Transverse colon (tissue), 4 donors: ENCODE results near the gene MINDY1. TPM values are rescaled to one million over a fixed set of nuclear protein-coding genes. Genes with fewer than 3 reads are reported as not detected.

Experiments
- DNase-seq: peaks from one replicate; pipeline ENCODE4 v3.0.0-alpha.2; 2019
- H3K27ac ChIP-seq, 4 donors: fragments of 200-600 bp; sonication (generic); 2 replicates each; pipeline ENCODE4 v1.5.1; 2016 to 2018; ENCODE audit warnings: inconsistent platforms in 4 of 4
- H3K27me3 ChIP-seq: fragments of 200-600 bp; sonication (generic); 2 replicates; pipeline ENCODE4 v1.5.1; 2017; ENCODE audit warnings: inconsistent platforms
- H3K36me3 ChIP-seq, 4 donors: fragments of 200-600 bp; sonication (generic); 2 replicates each; pipeline ENCODE4 v1.5.1; 2017 to 2019; ENCODE audit warnings: inconsistent platforms in 4 of 4
- H3K4me1 ChIP-seq, 4 donors: fragments of 200-600 bp; sonication (generic); 2 replicates each; pipeline ENCODE4 v1.5.1; 2017 to 2020; ENCODE audit warnings: inconsistent platforms in 4 of 4
- H3K4me3 ChIP-seq, 4 donors: fragments of 200-600 bp; sonication (generic); 1 replicate in 1 of 4; 2 replicates in 3 of 4; pipeline versions ENCODE4 v1.5.1 to v1.6.1; 2017 to 2019; ENCODE audit warnings: inconsistent platforms in 4 of 4
- H3K9me3 ChIP-seq, 2 donors: fragments of 200-600 bp; sonication (generic); 2 replicates each; pipeline ENCODE4 v1.5.1; 2017 to 2019; ENCODE audit warnings: inconsistent platforms in 2 of 2
- EP300 ChIP-seq: sonication (generic); formaldehyde crosslinking; IDR thresholded peaks from one replicate; pipeline ENCODE4 v1.6.1; 2017; ENCODE audit warnings: antibody characterized with exemption, low read depth
- POLR2A ChIP-seq: fragments of 450-650 bp; IDR thresholded peaks from one replicate; pipeline ENCODE4 v1.6.1; 2016; ENCODE audit warnings: antibody characterized with exemption, mild to moderate bottlenecking, moderate library complexity
- POLR2AphosphoS5 ChIP-seq, 3 donors: sonication (generic); formaldehyde crosslinking; IDR thresholded peaks; one replicate each; pipeline ENCODE4 v1.6.1; 2016; ENCODE audit warnings: antibody characterized with exemption in 3 of 3
- WGBS, 2 donors: methylation state at CpG; one replicate each; pipeline ENCODE4 v1.1.5; 2018; ENCODE audit warnings: low coverage in 1 of 2; 5-methylcytosine and 5-hydroxymethylcytosine counted together
- in situ Hi-C, 4 donors: fragments of 200-750 bp; cut with MboI; loops; one replicate each; pipeline versions ENCODE4 v1.15.0 to v1.15.1; 2017; ENCODE audit warnings: low sequenced_read_pairs in 3 of 4, low pct_ligation_motif_present in 1 of 4, low pct_unique_long_range_greater_than_20kb in 1 of 4
- intact Hi-C: fragments of 100-400 bp; cut with DNase I; formaldehyde crosslinking; loops from one replicate; pipeline ENCODE4 v1.15.1; 2023; ENCODE audit warnings: low total_unique reads
- total RNA-seq, 4 donors: library from RNA; depleted of rRNA; stranded (reverse); fragments of >200 nt; gene quantifications; one replicate each; pipeline ENCODE4 v1.1.0, GENCODE V29; 2016
- TF ChIP-seq, protein P1 (sequence below), 5 experiments: fragments of 200-600 bp in 3 of 5; fragments of 450-650 bp in 2 of 5; sonication (generic) in 3 of 5; IDR thresholded peaks; 1 replicate in 2 of 5; 2 replicates in 3 of 5; pipeline ENCODE4 v1.5.1; 2016 to 2017; ENCODE audit warnings: antibody characterized with exemption in 5 of 5, inconsistent platforms in 3 of 5, mild to moderate bottlenecking in 2 of 5, moderate library complexity in 1 of 5

The MINDY1 gene
- total RNA-seq, 4 donors from 2014 or later = 27.7 to 66.2 (median 54.8) TPM

DNA sequence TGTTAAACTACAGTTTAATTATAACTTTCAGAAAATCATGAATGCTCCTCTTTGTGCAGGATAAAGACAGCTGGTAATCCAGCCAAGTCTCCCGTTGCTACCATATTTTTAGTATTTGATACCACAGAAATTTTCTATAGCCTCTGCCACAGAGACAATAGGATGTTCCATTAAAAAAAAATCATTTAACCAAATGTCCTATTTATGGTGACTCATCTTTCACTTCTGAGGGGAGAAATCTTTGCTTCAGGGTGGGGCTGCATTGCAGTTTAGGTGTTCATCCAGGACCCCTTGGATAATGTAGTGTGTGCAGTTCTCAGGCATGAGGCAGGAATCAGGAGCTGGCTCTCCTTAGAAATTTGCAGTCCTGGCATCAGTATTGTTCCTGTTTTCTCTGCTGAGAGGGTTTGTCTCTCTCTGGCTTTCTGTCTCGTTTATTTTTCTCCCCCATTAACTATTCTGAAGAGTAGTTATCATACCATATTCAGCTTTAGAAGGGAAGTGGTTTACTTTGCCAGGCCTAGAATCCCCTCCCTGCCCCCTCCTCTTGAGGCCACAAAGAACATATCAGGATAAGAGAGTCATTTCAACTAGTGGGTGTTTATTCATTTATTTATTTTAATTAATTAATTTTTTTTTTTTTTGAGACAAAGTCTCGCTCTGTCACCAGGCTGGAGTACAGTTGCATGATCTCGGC is 4.6 kb upstream of the MINDY1 start:
- no peaks in the 10 kb centered on the region for H3K36me3 ChIP-seq
- H3K27ac ChIP-seq = peak overlapping the region in 2 of 4 donors; percentile 79 to 80
- no peak for DNase-seq
- TF ChIP-seq POLR2AphosphoS5 (IDR thresholded peaks at IDR 0.05) (no peak), EP300 (no peak), POLR2A (no peak)
- TF ChIP-seq, protein P1, sequence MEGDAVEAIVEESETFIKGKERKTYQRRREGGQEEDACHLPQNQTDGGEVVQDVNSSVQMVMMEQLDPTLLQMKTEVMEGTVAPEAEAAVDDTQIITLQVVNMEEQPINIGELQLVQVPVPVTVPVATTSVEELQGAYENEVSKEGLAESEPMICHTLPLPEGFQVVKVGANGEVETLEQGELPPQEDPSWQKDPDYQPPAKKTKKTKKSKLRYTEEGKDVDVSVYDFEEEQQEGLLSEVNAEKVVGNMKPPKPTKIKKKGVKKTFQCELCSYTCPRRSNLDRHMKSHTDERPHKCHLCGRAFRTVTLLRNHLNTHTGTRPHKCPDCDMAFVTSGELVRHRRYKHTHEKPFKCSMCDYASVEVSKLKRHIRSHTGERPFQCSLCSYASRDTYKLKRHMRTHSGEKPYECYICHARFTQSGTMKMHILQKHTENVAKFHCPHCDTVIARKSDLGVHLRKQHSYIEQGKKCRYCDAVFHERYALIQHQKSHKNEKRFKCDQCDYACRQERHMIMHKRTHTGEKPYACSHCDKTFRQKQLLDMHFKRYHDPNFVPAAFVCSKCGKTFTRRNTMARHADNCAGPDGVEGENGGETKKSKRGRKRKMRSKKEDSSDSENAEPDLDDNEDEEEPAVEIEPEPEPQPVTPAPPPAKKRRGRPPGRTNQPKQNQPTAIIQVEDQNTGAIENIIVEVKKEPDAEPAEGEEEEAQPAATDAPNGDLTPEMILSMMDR (IDR thresholded peaks at IDR 0.05) = no peak
- no peaks in the 10 kb centered on the region for H3K9me3 ChIP-seq
- H3K27me3 ChIP-seq = no peaks in the 10 kb centered on the region
- WGBS, 2 donors = 57 to 61% methylated on average over 4 of the region's 4 CpGs
- H3K4me3 ChIP-seq = no peak overlapping the region
- peaks cover 30 to 76% (median 45%) of the 10 kb centered on the region in 4 donors for H3K4me1 ChIP-seq
- intact Hi-C loops (no loop called here), in situ Hi-C loops (loop anchor here in 1 of 4 donors (10.0 kb wide), 1 partner anchor 143 kb away; the partner anchor contains the start of gene TNFAIP8L2)

DNA sequence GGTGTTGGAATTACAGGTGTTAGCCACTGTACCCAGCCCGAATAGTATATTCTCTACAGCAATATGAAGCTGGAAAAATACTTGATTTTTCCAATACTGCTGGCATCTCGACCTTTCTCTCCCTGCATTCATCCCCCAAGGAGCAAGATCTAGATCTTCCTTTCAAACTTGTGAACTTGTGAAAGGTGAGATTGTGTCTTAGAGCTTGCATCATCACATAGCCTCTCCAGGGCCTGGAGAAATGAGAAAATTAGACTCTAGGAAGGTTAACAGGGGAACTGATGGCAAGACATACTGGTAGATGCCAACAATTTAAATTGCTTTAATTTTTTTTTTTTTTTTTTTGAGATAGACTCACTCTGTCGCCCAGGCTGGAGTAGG is 3.6 kb upstream of the MINDY1 start:
- 83 to 90% methylated on average over 2 to 3 of the region's 3 CpGs for WGBS, 2 donors
- in situ Hi-C loops = loop anchor here in 1 of 4 donors (10.0 kb wide), 1 partner anchor 144 kb away; the partner anchor contains the start of gene TNFAIP8L2
- peaks cover 30 to 77% (median 48%) of the 10 kb centered on the region in 4 donors for H3K4me1 ChIP-seq
- no peak for DNase-seq
- H3K9me3 ChIP-seq = no peaks in the 10 kb centered on the region
- H3K4me3 ChIP-seq = no peak overlapping the region
- intact Hi-C loops = no loop called here
- TF ChIP-seq EP300 (no peak), POLR2A (no peak), POLR2AphosphoS5 (IDR thresholded peaks at IDR 0.05) (no peak)
- TF ChIP-seq, protein P1 (IDR thresholded peaks at IDR 0.05) = no peak
- H3K36me3 ChIP-seq = no peaks in the 10 kb centered on the region
- no peak overlapping the region for H3K27ac ChIP-seq
- no peaks in the 10 kb centered on the region for H3K27me3 ChIP-seq

DNA sequence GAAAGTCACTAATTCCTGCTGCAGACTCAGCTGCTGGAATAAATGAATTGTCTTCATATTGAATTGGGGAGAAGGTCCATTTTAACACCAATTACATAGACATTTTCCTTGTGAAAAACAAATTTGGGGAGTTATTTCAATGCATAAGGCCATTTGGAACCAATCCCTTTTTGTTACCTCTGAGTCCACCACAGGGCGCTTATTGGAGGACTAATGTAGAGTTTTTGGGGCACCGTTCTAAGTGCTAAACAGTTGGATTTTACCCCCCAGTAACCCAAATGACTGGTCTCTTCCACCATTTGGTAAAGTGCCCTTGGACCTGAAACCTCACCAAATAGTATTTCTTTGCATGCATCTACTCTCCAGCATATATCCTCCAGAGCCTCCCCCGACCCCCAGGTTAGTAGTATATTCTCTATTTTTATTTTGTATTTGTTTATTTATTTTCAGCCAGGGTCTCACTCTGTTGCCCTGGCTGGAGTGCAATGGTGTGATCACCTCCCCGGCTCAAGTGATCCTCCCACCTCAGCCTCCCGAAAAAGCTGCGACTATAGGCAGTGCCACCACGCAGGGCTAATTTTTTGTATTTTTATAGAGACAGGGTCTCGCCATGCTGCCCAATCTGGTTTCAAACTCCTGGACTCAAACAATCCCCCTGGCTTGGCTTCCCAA is 3.1 kb upstream of the MINDY1 start:
- Histone ChIP-seq H3K36me3 (no peaks in the 10 kb centered on the region), H3K27ac (peak overlapping the region in 3 of 4 donors; percentile 92 to 96 (median 93))
- in situ Hi-C loops = loop anchor here in 1 of 4 donors (10.0 kb wide), 1 partner anchor 145 kb away; the partner anchor contains the start of gene TNFAIP8L2

DNA sequence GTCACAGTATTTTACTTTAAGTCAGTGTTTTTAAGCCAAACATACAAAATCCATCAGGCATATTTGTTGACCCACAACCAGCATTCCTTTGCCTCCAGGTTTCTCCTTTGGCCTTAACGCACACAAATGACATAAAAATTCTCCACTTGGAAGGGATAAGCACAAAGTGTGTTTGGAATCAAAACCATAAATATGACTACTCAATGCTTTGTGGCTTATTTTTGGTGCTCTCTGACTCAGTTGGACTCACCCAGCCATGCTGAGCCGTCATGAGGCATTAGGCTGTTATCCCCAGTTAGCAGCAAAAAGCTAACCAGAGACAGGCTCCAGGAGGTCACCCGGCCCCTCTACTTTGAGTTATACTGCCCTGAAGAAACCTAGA is 2.5 kb upstream of the MINDY1 start:
- Histone ChIP-seq H3K27me3 (no peaks in the 10 kb centered on the region), H3K36me3 (no peaks in the 10 kb centered on the region), H3K4me1 (peaks cover 39 to 80% (median 58%) of the 10 kb centered on the region in 4 donors), H3K9me3 (no peaks in the 10 kb centered on the region), H3K4me3 (peak overlapping the region; percentile 55 to 86 (median 62)), H3K27ac (peak overlapping the region; percentile 89 to 96 (median 92))
- DNase-seq = no peak
- in situ Hi-C loops (no loop called here), intact Hi-C loops (no loop called here)
- 41% methylated on average over 3 of the region's 3 CpGs; no CpG with 5 or more reads in 1 of the 2 donors for WGBS, 2 donors
- no peak for TF ChIP-seq POLR2AphosphoS5 (IDR thresholded peaks at IDR 0.05)
- TF ChIP-seq, protein P1 (IDR thresholded peaks at IDR 0.05) = no peak
- no peak for TF ChIP-seq POLR2A
- TF ChIP-seq EP300 = no peak

More for the DNA sequence above, 3.1 kb upstream of the MINDY1 start:
- H3K9me3 ChIP-seq = no peaks in the 10 kb centered on the region
- DNase-seq = no peak
- 92 to 94% methylated on average over 3 to 8 of the region's 8 CpGs for WGBS, 2 donors
- H3K27me3 ChIP-seq = no peaks in the 10 kb centered on the region
- intact Hi-C loops = no loop called here
- TF ChIP-seq, protein P1 (IDR thresholded peaks at IDR 0.05) = no peak
- TF ChIP-seq POLR2A = no peak
- no peak for TF ChIP-seq POLR2AphosphoS5 (IDR thresholded peaks at IDR 0.05)
- no peak for TF ChIP-seq EP300
- H3K4me1 ChIP-seq = peaks cover 33 to 80% (median 53%) of the 10 kb centered on the region in 4 donors
- H3K4me3 ChIP-seq = no peak overlapping the region
